OCI-LY1 (cell line): ENCODE data around the gene AGFG1.

Experiments
- H2AFZ ChIP-seq: fragments of 200-600 bp; sonication (generic), shearing (Covaris generic); 2 replicates; pipeline ENCODE4 v1.6.0; 2014; ENCODE audit warnings: antibody characterized with exemption, mild to moderate bottlenecking, low read length
- H3F3A ChIP-seq: fragments of 200-600 bp; sonication (generic), shearing (Covaris generic); 2 replicates; pipeline ENCODE4 v1.6.0; 2014; ENCODE audit warnings: mild to moderate bottlenecking, antibody characterized with exemption, low read length, moderate library complexity; ENCODE audit not compliant: insufficient read depth
- H3K27ac ChIP-seq: fragments of 200-600 bp; sonication (generic); 2 replicates; pipeline ENCODE4 v1.5.1; 2014; ENCODE audit warnings: low read length, mixed run types, mild to moderate bottlenecking, low read depth; ENCODE audit not compliant: poor library complexity, severe bottlenecking
- H3K27me3 ChIP-seq: fragments of 200-600 bp; sonication (generic); 2 replicates; pipeline ENCODE4 v1.6.0; 2014; ENCODE audit warnings: antibody characterized with exemption, mild to moderate bottlenecking, low read length, moderate library complexity; ENCODE audit not compliant: insufficient read depth
- H3K36me3 ChIP-seq: fragments of 200-600 bp; sonication (generic); 2 replicates; pipeline ENCODE4 v1.6.1; 2014; ENCODE audit warnings: mild to moderate bottlenecking, antibody characterized with exemption, low read length, moderate library complexity, mixed read lengths; ENCODE audit not compliant: insufficient read depth
- H3K4me1 ChIP-seq: fragments of 200-600 bp; sonication (generic); 2 replicates; pipeline ENCODE4 v1.5.1; 2014; ENCODE audit warnings: mild to moderate bottlenecking, low read length, moderate library complexity; ENCODE audit not compliant: insufficient read depth, severe bottlenecking
- H3K4me2 ChIP-seq: fragments of 200-600 bp; sonication (generic), shearing (Covaris generic); 2 replicates; pipeline ENCODE4 v1.6.1; 2014; ENCODE audit warnings: low read length
- H3K4me3 ChIP-seq: fragments of 200-600 bp; sonication (generic); 2 replicates; pipeline ENCODE4 v1.5.1; 2014; ENCODE audit warnings: low read length, low read depth, mild to moderate bottlenecking, mixed read lengths; ENCODE audit not compliant: poor library complexity, severe bottlenecking
- H3K79me2 ChIP-seq: fragments of 200-600 bp; shearing (Covaris generic); 2 replicates; pipeline ENCODE4 v1.6.1; 2016; ENCODE audit warnings: mixed run types, low read length, mixed read lengths; ENCODE audit not compliant: insufficient read depth
- H3K9ac ChIP-seq: fragments of 200-600 bp; sonication (generic), shearing (Covaris generic); 2 replicates; pipeline ENCODE4 v1.6.1; 2014; ENCODE audit warnings: mild to moderate bottlenecking, low read length, mixed read lengths
- H3K9me2 ChIP-seq: fragments of 200-600 bp; sonication (generic), shearing (Covaris generic); 2 replicates; pipeline ENCODE4 v1.6.1; 2014; ENCODE audit warnings: low read depth, mild to moderate bottlenecking, low read length, mixed read lengths
- H3K9me3 ChIP-seq: fragments of 200-600 bp; shearing (Covaris generic); 2 replicates; pipeline ENCODE4 v1.6.1; 2014; ENCODE audit warnings: low read length, mixed read lengths
- H4K20me1 ChIP-seq: fragments of 200-600 bp; sonication (generic), shearing (Covaris generic); 2 replicates; pipeline ENCODE4 v1.6.0; 2016; ENCODE audit warnings: mild to moderate bottlenecking, low read length; ENCODE audit not compliant: insufficient read depth
- CTCF ChIP-seq: fragments of 200-600 bp; sonication (generic), shearing (Covaris generic); IDR thresholded peaks from 2 replicates; pipeline ENCODE4 v1.5.1; 2017; ENCODE audit warnings: mild to moderate bottlenecking, antibody characterized with exemption, low read length, moderate library complexity, mixed read lengths
- EZH2 ChIP-seq: fragments of 200-600 bp; sonication (generic), shearing (Covaris generic); IDR thresholded peaks from 2 replicates; pipeline ENCODE4 v1.8.0; 2017; ENCODE audit warnings: borderline replicate concordance, mixed run types, mild to moderate bottlenecking, antibody characterized with exemption, low read length, moderate library complexity, mixed read lengths

AGFG1 gene

GRCh38 chr2:227466887-227467600, 4.9 kb upstream of the AGFG1 start:
- Histone ChIP-seq H3K79me2 (no peaks in the 10 kb centered on the region), H3K4me3 (no peak overlapping the region), H3K4me1 (no peaks in the 10 kb centered on the region), H3F3A (no peaks in the 10 kb centered on the region), H2AFZ (no peak overlapping the region), H3K9ac (no peak overlapping the region), H3K9me2 (no peaks in the 10 kb centered on the region), H4K20me1 (no peaks in the 10 kb centered on the region), H3K4me2 (no peak overlapping the region), H3K27ac (no peak overlapping the region), H3K9me3 (no peaks in the 10 kb centered on the region), H3K36me3 (no peaks in the 10 kb centered on the region), H3K27me3 (no peaks in the 10 kb centered on the region)
- no peak for TF ChIP-seq CTCF
- TF ChIP-seq EZH2: no peak

- H2AFZ ChIP-seq: no peak overlapping the region
- peak overlapping the region; percentile 96 for H3K4me3 ChIP-seq
Measured at GRCh38 chr2:227471412-227471811, 544 bp upstream of the AGFG1 start.

GRCh38 chr2:227472265-227473121, 537 bp downstream of the AGFG1 start:
- H3K36me3 ChIP-seq: no peaks in the 10 kb centered on the region
- peaks cover 35% of the 10 kb centered on the region for H3K79me2 ChIP-seq
- H3K27me3 ChIP-seq: no peaks in the 10 kb centered on the region
- no peaks in the 10 kb centered on the region for H3K9me2 ChIP-seq
- H4K20me1 ChIP-seq: peaks cover 3% of the 10 kb centered on the region; the same call in 1 of the 2 replicates
- H3K4me1 ChIP-seq: peaks cover 20% of the 10 kb centered on the region
- no peak for TF ChIP-seq CTCF
- TF ChIP-seq EZH2: no peak
- H3F3A ChIP-seq: no peaks in the 10 kb centered on the region
- no peak overlapping the region for H3K27ac ChIP-seq
- no peak overlapping the region for H2AFZ ChIP-seq
- peak overlapping the region; percentile 82 for H3K9ac ChIP-seq
- H3K9me3 ChIP-seq: no peaks in the 10 kb centered on the region
- peak overlapping the region; percentile 96 for H3K4me3 ChIP-seq
- peak overlapping the region; percentile 96 for H3K4me2 ChIP-seq

More at GRCh38 chr2:227471412-227471811, 544 bp upstream of the AGFG1 start:
- Histone ChIP-seq H3K27ac (no peak overlapping the region), H3K79me2 (peaks cover 28% of the 10 kb centered on the region), H3K4me1 (peaks cover 20% of the 10 kb centered on the region), H4K20me1 (peaks cover 3% of the 10 kb centered on the region; the same call in 1 of the 2 replicates), H3K9ac (no peak overlapping the region), H3K4me2 (no peak overlapping the region), H3K9me3 (no peaks in the 10 kb centered on the region), H3K9me2 (no peaks in the 10 kb centered on the region), H3K36me3 (no peaks in the 10 kb centered on the region), H3K27me3 (no peaks in the 10 kb centered on the region), H3F3A (no peaks in the 10 kb centered on the region)
- TF ChIP-seq CTCF: no peak
- TF ChIP-seq EZH2: no peak
